GM18502 (cell line): ENCODE data around the gene RAB17.

Experiments used
- ATAC-seq: cut with Tn5 transposase; IDR thresholded peaks from one replicate; pipeline ENCODE4 v1.9.1; 2021; ENCODE audit warnings: mild to moderate bottlenecking; ENCODE audit not compliant: unreplicated experiment, poor library complexity

The RAB17 gene

GRCh38 chr2:237581326-237581725, 9.2 kb downstream of the RAB17 start:
- ATAC-seq, result no peak

GRCh38 chr2:237577956-237578870, 12.3 kb downstream of the RAB17 start:
- no peak for ATAC-seq

- no peak for ATAC-seq
Measured at GRCh38 chr2:237577458-237577857, 13.1 kb downstream of the RAB17 start.

GRCh38 chr2:237576974-237577373, 13.6 kb downstream of the RAB17 start:
- ATAC-seq, result no peak

GRCh38 chr2:237575869-237576862, 14.4 kb downstream of the RAB17 start:
- no peak for ATAC-seq

- no peak for ATAC-seq
Measured at GRCh38 chr2:237574894-237575868, 15.4 kb downstream of the RAB17 start.

- no peak for ATAC-seq
Measured at GRCh38 chr2:237574467-237574866, 16.1 kb downstream of the RAB17 start.

GRCh38 chr2:237573721-237574415, 16.7 kb downstream of the RAB17 start:
- no peak for ATAC-seq

- ATAC-seq, result no peak
Measured at GRCh38 chr2:237572742-237573101, 17.8 kb downstream of the RAB17 start.

- ATAC-seq, result peak; percentile 78
Measured at GRCh38 chr2:237572021-237572741, 18.4 kb downstream of the RAB17 start.

- ATAC-seq, result no peak
Measured at GRCh38 chr2:237571551-237571950, 19.0 kb downstream of the RAB17 start.

GRCh38 chr2:237570776-237571335, 19.7 kb downstream of the RAB17 start:
- no peak for ATAC-seq

- no peak for ATAC-seq
Measured at GRCh38 chr2:237569896-237570295, 20.6 kb downstream of the RAB17 start.

- ATAC-seq, result no peak
Measured at GRCh38 chr2:237569041-237569440, 21.5 kb downstream of the RAB17 start.

- no peak for ATAC-seq
Measured at GRCh38 chr2:237568121-237568660, 22.3 kb downstream of the RAB17 start.

- no peak for ATAC-seq
Measured at GRCh38 chr2:237567276-237568029, 23.1 kb downstream of the RAB17 start.
